GM23338 (cell line): ENCODE measurements around the gene WASF2.

Source experiments
- CREB1 ChIP-seq: fragments of 250-450 bp; sonication (Bioruptor Pico); IDR thresholded peaks from 2 replicates; pipeline ENCODE4 v1.5.0; 2020; ENCODE audit warnings: low read depth, mild to moderate bottlenecking, moderate library complexity
- CTCF ChIP-seq, 2 experiments: fragments of 200-600 bp in 1 of 2; sonication (generic) in 1 of 2; conservative IDR thresholded peaks; 2 replicates each; pipeline versions ENCODE4 v1.5.1 to v1.6.1; 2016 to 2017; ENCODE audit warnings: antibody characterized with exemption in 2 of 2, low read depth in 2 of 2, mild to moderate bottlenecking in 2 of 2, moderate library complexity in 1 of 2
- EZH2 ChIP-seq: fragments of 200-600 bp; sonication (generic); IDR thresholded peaks from one replicate; pipeline ENCODE4 v1.8.0; 2017; ENCODE audit warnings: antibody characterized with exemption, mild to moderate bottlenecking, low read depth; ENCODE audit not compliant: unreplicated experiment
- EZH2phosphoT487 ChIP-seq: fragments of 200-600 bp; sonication (generic); IDR thresholded peaks from one replicate; pipeline ENCODE4 v1.8.1; 2018; ENCODE audit warnings: antibody characterized with exemption; ENCODE audit not compliant: unreplicated experiment
- JUNB ChIP-seq: IDR thresholded peaks from one replicate; pipeline ENCODE4 v1.6.1; 2016; ENCODE audit warnings: antibody characterized with exemption; ENCODE audit not compliant: unreplicated experiment
- NANOG ChIP-seq: IDR thresholded peaks from 2 replicates; pipeline ENCODE4 v1.6.1; 2016; ENCODE audit warnings: antibody characterized with exemption, borderline replicate concordance
- POLR2AphosphoS5 ChIP-seq: IDR thresholded peaks from 2 replicates; pipeline ENCODE4 v1.6.1; 2016; ENCODE audit warnings: antibody characterized with exemption, low read depth
- STAT1 ChIP-seq: IDR thresholded peaks from one replicate; pipeline ENCODE4 v1.6.1; 2016; ENCODE audit warnings: antibody characterized with exemption; ENCODE audit not compliant: unreplicated experiment
- ZNF114 ChIP-seq: fragments of 250-450 bp; sonication (Bioruptor Pico); IDR thresholded peaks from 2 replicates; pipeline ENCODE4 v1.5.0; 2020; ENCODE audit warnings: mild to moderate bottlenecking, moderate library complexity
- ZNF331 ChIP-seq: fragments of 250-450 bp; sonication (Bioruptor Pico); IDR thresholded peaks from 2 replicates; pipeline ENCODE4 v1.5.0; 2020; ENCODE audit warnings: low read depth, mild to moderate bottlenecking, moderate library complexity
- ZNF462 ChIP-seq: fragments of 250-450 bp; sonication (Bioruptor Pico); IDR thresholded peaks from 2 replicates; pipeline ENCODE4 v1.5.0; 2020; ENCODE audit warnings: mild to moderate bottlenecking, moderate library complexity
- TF ChIP-seq, protein P1 (sequence below): IDR thresholded peaks from one replicate; pipeline ENCODE4 v1.6.1; 2018; ENCODE audit warnings: antibody characterized with exemption; ENCODE audit not compliant: unreplicated experiment
- TF ChIP-seq, protein P2 (sequence below): IDR thresholded peaks from 2 replicates; pipeline ENCODE4 v1.6.1; 2016; ENCODE audit warnings: antibody characterized with exemption

DNA sequence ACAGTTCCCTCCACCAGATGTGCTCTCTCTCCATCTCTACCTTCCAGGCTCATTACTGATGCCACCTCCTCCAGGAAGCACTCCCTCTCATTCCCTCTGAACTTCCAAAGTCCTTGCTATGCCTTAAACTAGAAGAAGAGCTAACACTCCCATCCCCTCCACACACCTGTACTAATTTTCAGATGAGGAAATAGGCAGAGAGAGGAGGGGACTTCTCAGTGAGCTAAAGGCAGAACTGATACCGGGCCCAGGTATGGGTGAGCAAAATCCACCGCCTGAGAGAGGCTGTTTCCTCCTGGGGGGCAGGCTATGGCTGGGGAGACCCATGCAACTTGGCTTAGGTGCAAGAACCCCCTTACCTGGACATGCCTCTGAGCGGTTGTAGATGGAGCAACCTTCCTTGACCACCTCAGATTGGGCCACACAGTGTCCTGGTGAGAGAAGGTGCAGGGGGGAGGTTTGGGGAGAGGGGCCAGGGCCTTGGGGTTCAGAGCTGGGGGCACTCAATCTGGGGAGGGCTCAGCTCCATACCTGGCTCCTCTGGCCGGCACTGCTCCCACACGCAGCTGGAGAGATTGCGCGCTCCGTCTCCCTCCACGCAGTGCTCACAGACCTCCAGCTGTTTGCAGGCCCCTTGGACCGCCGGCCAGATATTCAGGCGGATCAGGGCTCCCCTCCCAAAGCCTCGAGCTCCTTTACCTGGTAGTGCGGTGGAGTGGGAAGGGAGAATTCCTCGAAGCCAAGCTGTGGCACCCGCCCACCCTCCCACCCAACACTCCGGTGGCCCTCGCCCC lies 107.8 kb downstream of the WASF2 start:
- TF ChIP-seq CTCF (conservative IDR thresholded peaks at IDR 0.05; ENCODE audit: low read depth in 2 of 2) (no peak), EZH2 (no peak), POLR2AphosphoS5 (no peak), EZH2phosphoT487 (no peak), ZNF331 (CRISPR knock-in tag) (no peak), NANOG (no peak), CREB1 (CRISPR knock-in tag) (no peak), JUNB (no peak), ZNF114 (CRISPR knock-in tag) (no peak), STAT1 (no peak), ZNF462 (CRISPR knock-in tag) (no peak)
- TF ChIP-seq, protein P1, sequence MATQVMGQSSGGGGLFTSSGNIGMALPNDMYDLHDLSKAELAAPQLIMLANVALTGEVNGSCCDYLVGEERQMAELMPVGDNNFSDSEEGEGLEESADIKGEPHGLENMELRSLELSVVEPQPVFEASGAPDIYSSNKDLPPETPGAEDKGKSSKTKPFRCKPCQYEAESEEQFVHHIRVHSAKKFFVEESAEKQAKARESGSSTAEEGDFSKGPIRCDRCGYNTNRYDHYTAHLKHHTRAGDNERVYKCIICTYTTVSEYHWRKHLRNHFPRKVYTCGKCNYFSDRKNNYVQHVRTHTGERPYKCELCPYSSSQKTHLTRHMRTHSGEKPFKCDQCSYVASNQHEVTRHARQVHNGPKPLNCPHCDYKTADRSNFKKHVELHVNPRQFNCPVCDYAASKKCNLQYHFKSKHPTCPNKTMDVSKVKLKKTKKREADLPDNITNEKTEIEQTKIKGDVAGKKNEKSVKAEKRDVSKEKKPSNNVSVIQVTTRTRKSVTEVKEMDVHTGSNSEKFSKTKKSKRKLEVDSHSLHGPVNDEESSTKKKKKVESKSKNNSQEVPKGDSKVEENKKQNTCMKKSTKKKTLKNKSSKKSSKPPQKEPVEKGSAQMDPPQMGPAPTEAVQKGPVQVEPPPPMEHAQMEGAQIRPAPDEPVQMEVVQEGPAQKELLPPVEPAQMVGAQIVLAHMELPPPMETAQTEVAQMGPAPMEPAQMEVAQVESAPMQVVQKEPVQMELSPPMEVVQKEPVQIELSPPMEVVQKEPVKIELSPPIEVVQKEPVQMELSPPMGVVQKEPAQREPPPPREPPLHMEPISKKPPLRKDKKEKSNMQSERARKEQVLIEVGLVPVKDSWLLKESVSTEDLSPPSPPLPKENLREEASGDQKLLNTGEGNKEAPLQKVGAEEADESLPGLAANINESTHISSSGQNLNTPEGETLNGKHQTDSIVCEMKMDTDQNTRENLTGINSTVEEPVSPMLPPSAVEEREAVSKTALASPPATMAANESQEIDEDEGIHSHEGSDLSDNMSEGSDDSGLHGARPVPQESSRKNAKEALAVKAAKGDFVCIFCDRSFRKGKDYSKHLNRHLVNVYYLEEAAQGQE: no peak
- TF ChIP-seq, protein P2, sequence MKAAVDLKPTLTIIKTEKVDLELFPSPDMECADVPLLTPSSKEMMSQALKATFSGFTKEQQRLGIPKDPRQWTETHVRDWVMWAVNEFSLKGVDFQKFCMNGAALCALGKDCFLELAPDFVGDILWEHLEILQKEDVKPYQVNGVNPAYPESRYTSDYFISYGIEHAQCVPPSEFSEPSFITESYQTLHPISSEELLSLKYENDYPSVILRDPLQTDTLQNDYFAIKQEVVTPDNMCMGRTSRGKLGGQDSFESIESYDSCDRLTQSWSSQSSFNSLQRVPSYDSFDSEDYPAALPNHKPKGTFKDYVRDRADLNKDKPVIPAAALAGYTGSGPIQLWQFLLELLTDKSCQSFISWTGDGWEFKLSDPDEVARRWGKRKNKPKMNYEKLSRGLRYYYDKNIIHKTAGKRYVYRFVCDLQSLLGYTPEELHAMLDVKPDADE: no peak
